GM18907 (cell line): ENCODE results near the gene LRRC73.
"Not testable (repeated sequence)": the region's sequence is repeated elsewhere in the genome, so short reads cannot be mapped to it uniquely, and the experiment has no call there.

ENCODE experiments used
- ATAC-seq: cut with Tn5 transposase; IDR thresholded peaks from one replicate; pipeline ENCODE4 v1.9.1; 2021; ENCODE audit warnings: mild to moderate bottlenecking, moderate library complexity; ENCODE audit not compliant: unreplicated experiment

LRRC73 gene

GRCh38 chr6:43509984-43510826 lies at the start of gene LRRC73:
LRRC73 (minus strand) TSS chr6:43510346; CDS start chr6:43509785, 561 bp downstream.
- peak; percentile 50 for ATAC-seq

GRCh38 chr6:43559328-43559727 lies 49.2 kb upstream of the LRRC73 start:
- ATAC-seq = no peak

- ATAC-seq = not testable (repeated sequence)
Measured at GRCh38 chr6:43557620-43558019, 47.5 kb upstream of the LRRC73 start.

GRCh38 chr6:43547222-43547621 lies 37.1 kb upstream of the LRRC73 start:
- ATAC-seq = no peak

- ATAC-seq = no peak
Measured at GRCh38 chr6:43544461-43544860, 34.3 kb upstream of the LRRC73 start.

- no peak for ATAC-seq
Measured at GRCh38 chr6:43541774-43542471, 31.8 kb upstream of the LRRC73 start.

GRCh38 chr6:43540507-43540906 lies 30.4 kb upstream of the LRRC73 start:
- ATAC-seq = no peak

GRCh38 chr6:43539409-43539808 lies 29.3 kb upstream of the LRRC73 start:
- not testable (repeated sequence) for ATAC-seq

- not testable (repeated sequence) for ATAC-seq
Measured at GRCh38 chr6:43538986-43539385, 28.8 kb upstream of the LRRC73 start.

- no peak for ATAC-seq
Measured at GRCh38 chr6:43532201-43532600, 22.1 kb upstream of the LRRC73 start.

- ATAC-seq = no peak
Measured at GRCh38 chr6:43524483-43524961, 14.4 kb upstream of the LRRC73 start.

GRCh38 chr6:43523284-43523683 lies 13.1 kb upstream of the LRRC73 start:
- no peak for ATAC-seq

- ATAC-seq = no peak
Measured at GRCh38 chr6:43522547-43523261, 12.6 kb upstream of the LRRC73 start.

- ATAC-seq = no peak
Measured at GRCh38 chr6:43521836-43522235, 11.7 kb upstream of the LRRC73 start.

- no peak for ATAC-seq
Measured at GRCh38 chr6:43520097-43520496, 10.0 kb upstream of the LRRC73 start.

GRCh38 chr6:43517505-43518357 lies 7.6 kb upstream of the LRRC73 start:
- ATAC-seq = no peak

GRCh38 chr6:43516697-43517504 lies 6.8 kb upstream of the LRRC73 start, which contains the start of the genes POLR1C and YIPF3:
POLR1C (plus strand) TSS chr6:43517089; CDS start chr6:43517110, 21 bp downstream.
YIPF3 (minus strand) TSS chr6:43516926; CDS start chr6:43516807, 119 bp downstream.
- peak; percentile 83 for ATAC-seq

GRCh38 chr6:43516367-43516696 lies 6.2 kb upstream of the LRRC73 start:
- ATAC-seq = no peak

GRCh38 chr6:43515808-43516207 lies 5.7 kb upstream of the LRRC73 start:
- ATAC-seq = no peak
